Gastrocnemius medialis (tissue), 4 donors: Measurements from ENCODE around the gene OR2V2. TPM values are rescaled to one million over a fixed set of nuclear protein-coding genes. Genes with fewer than 3 reads are reported as not detected.
A peak's percentile ranks its signal among the peaks of the same experiment; 100 is the strongest.

Experiments used
- ATAC-seq, 2 donors: fragments of 150-250 bp; one replicate each; pipeline ENCODE4 v1.9.1; 2016
- DNase-seq, 2 donors: peaks; one replicate each; pipeline ENCODE4 v3.0.0-alpha.2; 2019
- H3K27ac ChIP-seq, 4 donors: fragments of 200-600 bp; sonication (generic); 1 replicate in 1 of 4; 2 replicates in 3 of 4; pipeline ENCODE4 v1.5.1; 2016 to 2018; ENCODE audit warnings: mild to moderate bottlenecking in 2 of 4, moderate library complexity in 1 of 4
- H3K27me3 ChIP-seq, 3 donors: fragments of 200-600 bp; sonication (generic) in 2 of 3; 1 replicate in 1 of 3; 2 replicates in 2 of 3; pipeline versions ENCODE4 v1.5.1 to v1.6.0; 2016 to 2019; ENCODE audit warnings: mild to moderate bottlenecking in 1 of 3, moderate library complexity in 1 of 3
- H3K36me3 ChIP-seq, 2 donors: fragments of 200-600 bp; sonication (generic) in 1 of 2; one replicate each; pipeline ENCODE4 v1.5.1; 2017 to 2018
- H3K4me1 ChIP-seq, 2 donors: fragments of 200-600 bp; sonication (generic) in 1 of 2; one replicate each; pipeline ENCODE4 v1.5.1; 2016 to 2017; ENCODE audit warnings: mild to moderate bottlenecking in 2 of 2
- H3K4me3 ChIP-seq, 4 donors: fragments of 200-600 bp; sonication (generic) in 3 of 4; 1 replicate in 1 of 4; 2 replicates in 3 of 4; pipeline ENCODE4 v1.5.1; 2016 to 2019; ENCODE audit warnings: mild to moderate bottlenecking in 2 of 4
- H3K9me3 ChIP-seq, 3 donors: fragments of 200-600 bp; sonication (generic) in 2 of 3; 1 replicate in 1 of 3; 2 replicates in 2 of 3; pipeline ENCODE4 v1.5.1; 2016 to 2019
- CTCF ChIP-seq, 5 experiments: fragments of 450-650 bp in 3 of 5; fragments of 200-600 bp in 2 of 5; sonication (generic) in 2 of 5; IDR thresholded peaks in 4 of 5; conservative IDR thresholded peaks in 1 of 5; 1 replicate in 4 of 5; 2 replicates in 1 of 5; pipeline ENCODE4 v1.5.1; 2016 to 2019; ENCODE audit warnings: antibody characterized with exemption in 5 of 5, mild to moderate bottlenecking in 3 of 5, moderate library complexity in 3 of 5
- POLR2A ChIP-seq, 2 donors: fragments of 450-650 bp; IDR thresholded peaks; one replicate each; pipeline ENCODE4 v1.6.1; 2017; ENCODE audit warnings: antibody characterized with exemption in 2 of 2, mild to moderate bottlenecking in 2 of 2, moderate library complexity in 2 of 2
- in situ Hi-C, 4 donors: fragments of 200-750 bp; cut with MboI; loops; one replicate each; pipeline versions ENCODE4 v1.15.0 to v1.8.0; 2017; ENCODE audit warnings: low sequenced_read_pairs in 4 of 4
- intact Hi-C: fragments of 100-400 bp; cut with DNase I; formaldehyde crosslinking; loops from one replicate; pipeline ENCODE4 v1.15.1; 2023; ENCODE audit warnings: low total_unique reads
- total RNA-seq, 4 donors: library from RNA; depleted of rRNA; stranded (reverse); fragments of >200 nt; gene quantifications; one replicate each; pipeline versions ENCODE4 v1.1.0 to v1.2.3, GENCODE V29; 2016

Gene OR2V2
- total RNA-seq, 4 donors from 2014 or later, result not detected

- ATAC-seq (no peak), DNase-seq (no peak)
- intact Hi-C loops, result loop anchor here (5.0 kb wide), 1 partner anchor 34 kb away; the partner anchor contains the start of gene RACK1
- Histone ChIP-seq H3K4me3 (peak overlapping the region in 2 of 4 donors; percentile 69 to 86), H3K4me1 (peaks cover 31 to 40% of the 10 kb centered on the region in 2 donors), H3K36me3 (no peaks in the 10 kb centered on the region), H3K27me3 (no peaks in the 10 kb centered on the region), H3K9me3 (no peaks in the 10 kb centered on the region), H3K27ac (peak overlapping the region; percentile 95 to 99 (median 97))
- TF ChIP-seq POLR2A (IDR thresholded peaks at IDR 0.05), result no peak
- TF ChIP-seq CTCF (IDR thresholded peaks at IDR 0.05 in 4 of 5, conservative IDR thresholded peaks at IDR 0.05 in 1 of 5), result no peak
- in situ Hi-C loops, result no loop called here
Measured at GRCh38 chr5:181207960-181208253, 60.5 kb downstream of the OR2V2 start.

Other genes starting within 250 kb of the OR2V2 start
- under 1 TPM in 3 of 4 donors, not detected in 1; 0.20 to 0.59 (median 0.22) TPM for gene BTNL8, start 248.4 kb upstream of the OR2V2 start, total RNA-seq
- under 1 TPM in 1 of 4 donors, not detected in 3; 0.17 TPM for gene BTNL3, start 158.7 kb upstream of the OR2V2 start, total RNA-seq
- 10 to 100 TPM; 14.5 to 28.6 (median 20.1) TPM for gene BTNL9, start 107.3 kb upstream of the OR2V2 start, total RNA-seq
- not detected for gene OR2V1, start 16.4 kb upstream of the OR2V2 start, total RNA-seq
- gene TRIM7, start 57.6 kb downstream of the OR2V2 start, total RNA-seq, result 10 to 100 TPM; 27.9 to 58.4 (median 47.1) TPM
- gene TRIM41, start 75.7 kb downstream of the OR2V2 start, total RNA-seq, result 10 to 100 TPM; 15.6 to 23.5 (median 21.6) TPM
- 1,000 to 10,000 TPM; 1,697 to 2,187 (median 1,957) TPM for gene RACK1, start 96.3 kb downstream of the OR2V2 start, total RNA-seq
- 1 to 10 TPM; 1.3 to 4.9 (median 3.4) TPM for gene TRIM52, start 113.6 kb downstream of the OR2V2 start, total RNA-seq
- gene OR4F3, start 219.7 kb downstream of the OR2V2 start, total RNA-seq, result not detected